Ovary (tissue), 3 donors: Measurements from ENCODE around the gene AGMO.

Experiments
- POLR2A ChIP-seq: fragments of 450-650 bp; IDR thresholded peaks from one replicate; pipeline ENCODE4 v1.6.1; 2017; ENCODE audit warnings: antibody characterized with exemption, mild to moderate bottlenecking, moderate library complexity
- TF ChIP-seq, protein P1 (sequence below), 3 donors: fragments of 450-650 bp in 2 of 3; fragments of 200-600 bp in 1 of 3; IDR thresholded peaks; one replicate each; pipeline versions ENCODE4 v1.5.1 to v1.8.0; 2016 to 2022; ENCODE audit warnings: antibody characterized with exemption in 3 of 3, mild to moderate bottlenecking in 1 of 3
- donor health status: DM: no; HTN: no; CAD: no.

DNA sequence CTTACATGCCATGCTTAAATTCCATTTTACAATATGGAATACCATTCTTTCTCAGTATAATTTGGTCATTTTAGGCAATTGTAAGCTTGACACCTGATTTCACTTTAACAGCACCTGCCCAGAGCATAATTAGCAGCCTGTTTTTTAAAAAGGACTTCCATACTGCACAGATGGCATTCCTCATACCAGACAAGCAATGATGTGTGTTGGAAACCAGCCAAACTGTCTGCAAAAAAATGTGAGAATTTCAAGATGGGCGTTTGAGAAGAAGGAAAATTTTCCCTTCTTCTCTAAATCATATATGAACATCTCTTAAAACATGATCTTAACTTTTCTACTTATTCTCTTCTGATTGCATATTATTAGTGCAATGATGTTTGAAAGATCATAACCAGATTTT, 40.4 kb upstream of the AGMO start:
- no peak for TF ChIP-seq POLR2A
- TF ChIP-seq, protein P1, sequence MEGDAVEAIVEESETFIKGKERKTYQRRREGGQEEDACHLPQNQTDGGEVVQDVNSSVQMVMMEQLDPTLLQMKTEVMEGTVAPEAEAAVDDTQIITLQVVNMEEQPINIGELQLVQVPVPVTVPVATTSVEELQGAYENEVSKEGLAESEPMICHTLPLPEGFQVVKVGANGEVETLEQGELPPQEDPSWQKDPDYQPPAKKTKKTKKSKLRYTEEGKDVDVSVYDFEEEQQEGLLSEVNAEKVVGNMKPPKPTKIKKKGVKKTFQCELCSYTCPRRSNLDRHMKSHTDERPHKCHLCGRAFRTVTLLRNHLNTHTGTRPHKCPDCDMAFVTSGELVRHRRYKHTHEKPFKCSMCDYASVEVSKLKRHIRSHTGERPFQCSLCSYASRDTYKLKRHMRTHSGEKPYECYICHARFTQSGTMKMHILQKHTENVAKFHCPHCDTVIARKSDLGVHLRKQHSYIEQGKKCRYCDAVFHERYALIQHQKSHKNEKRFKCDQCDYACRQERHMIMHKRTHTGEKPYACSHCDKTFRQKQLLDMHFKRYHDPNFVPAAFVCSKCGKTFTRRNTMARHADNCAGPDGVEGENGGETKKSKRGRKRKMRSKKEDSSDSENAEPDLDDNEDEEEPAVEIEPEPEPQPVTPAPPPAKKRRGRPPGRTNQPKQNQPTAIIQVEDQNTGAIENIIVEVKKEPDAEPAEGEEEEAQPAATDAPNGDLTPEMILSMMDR (IDR thresholded peaks at IDR 0.05) = no peak
